ENCODE results near the gene FER1L5. TPM values are rescaled to one million over a fixed set of nuclear protein-coding genes. Genes with fewer than 3 reads are reported as not detected.

Gene FER1L5
- polyA plus RNA-seq, 1 of the 3 experiments (the other 2 are of a cell fraction) = 0.02 TPM

- no peak for TF ChIP-seq PBX3 (IDR thresholded peaks at IDR 0.05)
These were observed 46.0 kb upstream of the FER1L5 start (continued) for GRCh38 chr2:96596596-96596995.

- no peak for DNase-seq
- Histone ChIP-seq H3K4me2 (no peak overlapping the region), H3K9ac (no peak overlapping the region), H3K27ac (ENCODE audit: low read depth in 2 of 2, low read length in 1 of 2) (no peak overlapping the region), H3F3A (replicated peaks; ENCODE audit: insufficient read depth) (no peaks in the 10 kb centered on the region), H3K9me2 (no peaks in the 10 kb centered on the region), H3K27me3 (ENCODE audit: insufficient read depth) (no peaks in the 10 kb centered on the region), H2AFZ (ENCODE audit: low read depth) (no peak overlapping the region), H4K20me1 (ENCODE audit: insufficient read depth) (no peaks in the 10 kb centered on the region), H3K4me3 (ENCODE audit: low read depth in 2 of 2, low read length in 1 of 2) (no peak overlapping the region), H3K9me3 (no peaks in the 10 kb centered on the region), H3K36me3 (replicated peaks in 1 of 2; ENCODE audit: control insufficient read depth in 1 of 2, insufficient read depth in 2 of 2, low read length in 1 of 2) (peaks cover 59 to 82% of the 10 kb centered on the region in 2 experiments), H3K4me1 (ENCODE audit: control insufficient read depth in 1 of 2, insufficient read depth in 2 of 2, low read depth in 1 of 2, low read length in 1 of 2) (no peaks in the 10 kb centered on the region; a peak in 1 of 4 replicates), H3K79me2 (ENCODE audit: insufficient read depth) (no peaks in the 10 kb centered on the region)
- TF ChIP-seq JUND (IDR thresholded peaks at IDR 0.05) = no peak
- TF ChIP-seq GATA2 (CRISPR knock-in tag; IDR thresholded peaks at IDR 0.05) = no peak
- TF ChIP-seq FOSL2 (IDR thresholded peaks at IDR 0.05; ENCODE audit: borderline replicate concordance, low read depth) = no peak
- TF ChIP-seq NRF1 (IDR thresholded peaks at IDR 0.05; ENCODE audit: low read depth, low read length) = no peak
- TF ChIP-seq ZBTB33 (IDR thresholded peaks at IDR 0.05; ENCODE audit: borderline replicate concordance, low read depth) = no peak
- no peak for TF ChIP-seq ELF1 (IDR thresholded peaks at IDR 0.05)
- no peak for TF ChIP-seq YY1 (IDR thresholded peaks at IDR 0.05; ENCODE audit: low read depth)
- TF ChIP-seq NFIC (IDR thresholded peaks at IDR 0.05; ENCODE audit: borderline replicate concordance) = no peak
- TF ChIP-seq TAF1 (IDR thresholded peaks at IDR 0.05; ENCODE audit: borderline replicate concordance, low read depth, low read length) = no peak
- no peak for TF ChIP-seq FOXM1 (IDR thresholded peaks at IDR 0.05; ENCODE audit: low read depth)
- WGBS (ENCODE audit: low lambda C conversion rate) = 93% methylated on average over 2 of the region's 2 CpGs
- ChIA-PET POLR2A (interaction anchor here (0.5 kb wide), 1 partner anchor 38 kb away, joined by 3 read pairs; no protein-coding TSS in a partner anchor), CTCF (interaction anchor here (1.3 kb wide), 2 partner anchors 90 to 192 kb away, joined by 3 read pairs; no protein-coding TSS in a partner anchor)
These were observed 42.6 kb upstream of the FER1L5 start for GRCh38 chr2:96599941-96600340.

GRCh38 chr2:96601382-96602292, 40.9 kb upstream of the FER1L5 start:
- H3K4me3 ChIP-seq (ENCODE audit: low read depth in 2 of 2, low read length in 1 of 2) = no peak overlapping the region
- DNase-seq = no peak
- H3K36me3 ChIP-seq (replicated peaks in 1 of 2; ENCODE audit: control insufficient read depth in 1 of 2, insufficient read depth in 2 of 2, low read length in 1 of 2) = peaks cover 58 to 86% of the 10 kb centered on the region in 2 experiments
- ChIA-PET CTCF (interaction anchor here (0.5 to 0.9 kb wide), 3 partner anchors 61 to 609 kb away, joined by 3 to 4 read pairs (median 3); no protein-coding TSS in a partner anchor), POLR2A (no interaction called here)
- no peaks in the 10 kb centered on the region for H3K9me2 ChIP-seq
- WGBS (ENCODE audit: low lambda C conversion rate) = 96% methylated on average over 4 of the region's 8 CpGs
- H3K4me2 ChIP-seq = no peak overlapping the region
- H3K79me2 ChIP-seq (ENCODE audit: insufficient read depth) = no peaks in the 10 kb centered on the region
- H3K4me1 ChIP-seq (ENCODE audit: control insufficient read depth in 1 of 2, insufficient read depth in 2 of 2, low read depth in 1 of 2, low read length in 1 of 2) = no peaks in the 10 kb centered on the region; a peak in 2 of 4 replicates
- H3F3A ChIP-seq (replicated peaks; ENCODE audit: insufficient read depth) = no peaks in the 10 kb centered on the region
- no peaks in the 10 kb centered on the region for H4K20me1 ChIP-seq (ENCODE audit: insufficient read depth)
- no peak overlapping the region for H2AFZ ChIP-seq (ENCODE audit: low read depth)
- no peaks in the 10 kb centered on the region for H3K27me3 ChIP-seq (ENCODE audit: insufficient read depth)
- no peak overlapping the region for H3K27ac ChIP-seq (ENCODE audit: low read depth in 2 of 2, low read length in 1 of 2)
- no peaks in the 10 kb centered on the region for H3K9me3 ChIP-seq
- H3K9ac ChIP-seq = no peak overlapping the region
- no peak for TF ChIP-seq RXRA (IDR thresholded peaks at IDR 0.05; ENCODE audit: borderline replicate concordance, low read depth)
- TF ChIP-seq RAD21 (IDR thresholded peaks at IDR 0.05; ENCODE audit: low read length) = no peak
- TF ChIP-seq NFIC (IDR thresholded peaks at IDR 0.05; ENCODE audit: borderline replicate concordance) = no peak
- TF ChIP-seq MXI1 (IDR thresholded peaks at IDR 0.05; ENCODE audit: low read depth, low read length) = no peak
- no peak for TF ChIP-seq TEAD4 (IDR thresholded peaks at IDR 0.05; ENCODE audit: borderline replicate concordance, insufficient read depth)
- TF ChIP-seq EP300 (IDR thresholded peaks at IDR 0.05; ENCODE audit: borderline replicate concordance in 1 of 2, low read depth in 1 of 2, low read length in 1 of 2) = no peak
- no peak for TF ChIP-seq EZH2phosphoT487 (IDR thresholded peaks at IDR 0.05; ENCODE audit: borderline replicate concordance, low read depth)
- no peak for TF ChIP-seq RCOR1 (IDR thresholded peaks at IDR 0.05; ENCODE audit: low read length)
- TF ChIP-seq MAX (IDR thresholded peaks at IDR 0.05; ENCODE audit: low read depth) = no peak
- TF ChIP-seq NRF1 (IDR thresholded peaks at IDR 0.05; ENCODE audit: low read depth, low read length) = no peak
